GM19455 (cell line): ENCODE data around the gene FRAS1.

ENCODE experiments used
- ATAC-seq: cut with Tn5 transposase; IDR thresholded peaks from one replicate; pipeline ENCODE4 v1.9.1; 2021; ENCODE audit not compliant: unreplicated experiment

Gene FRAS1

GRCh38 chr4:78567500-78568060, 510.5 kb downstream of the FRAS1 start:
- no peak for ATAC-seq

- no peak for ATAC-seq
Measured at GRCh38 chr4:78568640-78569305, 511.6 kb downstream of the FRAS1 start.

- ATAC-seq: no peak
Measured at GRCh38 chr4:78569306-78569821, 512.2 kb downstream of the FRAS1 start.

GRCh38 chr4:78570117-78570516, 513.0 kb downstream of the FRAS1 start:
- no peak for ATAC-seq

- ATAC-seq: no peak
Measured at GRCh38 chr4:78571804-78572203, 514.7 kb downstream of the FRAS1 start.

- ATAC-seq: no peak
Measured at GRCh38 chr4:78578674-78579425, 521.7 kb downstream of the FRAS1 start.

- no peak for ATAC-seq
Measured at GRCh38 chr4:78581618-78582017, 524.5 kb downstream of the FRAS1 start.

GRCh38 chr4:78584863-78585547, 527.9 kb downstream of the FRAS1 start:
- ATAC-seq: no peak

- no peak for ATAC-seq
Measured at GRCh38 chr4:78585633-78586032, 528.5 kb downstream of the FRAS1 start.

GRCh38 chr4:78588894-78589545, 531.9 kb downstream of the FRAS1 start:
- no peak for ATAC-seq

- no peak for ATAC-seq
Measured at GRCh38 chr4:78591404-78591803, 534.3 kb downstream of the FRAS1 start.

- no peak for ATAC-seq
Measured at GRCh38 chr4:78592088-78592783, 535.1 kb downstream of the FRAS1 start.
